ENCODE data around the gene CAMTA1.

DNA sequence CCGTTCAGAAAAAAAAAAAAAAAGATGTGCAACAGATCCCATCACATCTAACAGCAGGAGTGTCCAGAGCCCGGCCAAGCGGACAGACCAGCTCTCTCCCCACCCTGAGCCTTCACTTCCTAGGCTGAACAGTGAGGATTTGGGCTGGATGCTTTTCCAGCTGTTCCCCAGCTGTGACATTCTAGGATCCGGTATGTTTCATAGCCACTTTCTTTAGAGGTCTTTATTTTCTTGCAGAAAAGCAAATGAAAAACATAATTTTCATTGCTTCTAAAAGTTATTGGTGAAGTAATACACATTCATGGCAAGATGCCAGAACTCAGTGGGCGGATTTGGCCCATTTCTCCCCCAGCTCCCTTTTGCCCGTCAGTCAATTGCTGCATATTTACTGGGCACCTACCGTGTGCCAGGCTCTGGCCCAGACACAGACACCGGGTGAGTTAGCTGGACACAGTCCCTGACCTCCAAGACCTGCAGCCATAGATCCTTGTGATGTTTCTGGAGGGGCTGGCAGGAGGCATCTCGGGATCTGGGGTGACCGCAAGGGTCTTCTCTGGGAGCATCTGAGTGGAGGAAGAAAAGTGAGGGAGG lies 772.1 kb downstream of the CAMTA1 start:
- TF ChIP-seq, protein P1, sequence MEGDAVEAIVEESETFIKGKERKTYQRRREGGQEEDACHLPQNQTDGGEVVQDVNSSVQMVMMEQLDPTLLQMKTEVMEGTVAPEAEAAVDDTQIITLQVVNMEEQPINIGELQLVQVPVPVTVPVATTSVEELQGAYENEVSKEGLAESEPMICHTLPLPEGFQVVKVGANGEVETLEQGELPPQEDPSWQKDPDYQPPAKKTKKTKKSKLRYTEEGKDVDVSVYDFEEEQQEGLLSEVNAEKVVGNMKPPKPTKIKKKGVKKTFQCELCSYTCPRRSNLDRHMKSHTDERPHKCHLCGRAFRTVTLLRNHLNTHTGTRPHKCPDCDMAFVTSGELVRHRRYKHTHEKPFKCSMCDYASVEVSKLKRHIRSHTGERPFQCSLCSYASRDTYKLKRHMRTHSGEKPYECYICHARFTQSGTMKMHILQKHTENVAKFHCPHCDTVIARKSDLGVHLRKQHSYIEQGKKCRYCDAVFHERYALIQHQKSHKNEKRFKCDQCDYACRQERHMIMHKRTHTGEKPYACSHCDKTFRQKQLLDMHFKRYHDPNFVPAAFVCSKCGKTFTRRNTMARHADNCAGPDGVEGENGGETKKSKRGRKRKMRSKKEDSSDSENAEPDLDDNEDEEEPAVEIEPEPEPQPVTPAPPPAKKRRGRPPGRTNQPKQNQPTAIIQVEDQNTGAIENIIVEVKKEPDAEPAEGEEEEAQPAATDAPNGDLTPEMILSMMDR (IDR thresholded peaks at IDR 0.05): no peak
- no peak for TF ChIP-seq POLR2A (IDR thresholded peaks at IDR 0.05)

All from stomach (tissue), 4 donors.